Mucosa of gallbladder (tissue), 1 donor: Measurements from ENCODE around the gene TEX19. TPM values are rescaled to one million over a fixed set of nuclear protein-coding genes. Genes with fewer than 3 reads are reported as not detected.
"Not testable (repeated sequence)": the region's sequence is repeated elsewhere in the genome, so short reads cannot be mapped to it uniquely, and the experiment has no call there.

Source experiments
- DNase-seq: peaks from one replicate; pipeline ENCODE4 v3.0.0-alpha.2; 2020; ENCODE audit warnings: low spot score
- total RNA-seq: library from RNA; stranded (reverse); gene quantifications from one replicate; pipeline ENCODE4 v1.2.1, GENCODE V29; 2021
- donor health status: DM: no; HTN: no; CAD: no.

The TEX19 gene
- total RNA-seq, 1 donor from 2014 or later: not detected

DNA sequence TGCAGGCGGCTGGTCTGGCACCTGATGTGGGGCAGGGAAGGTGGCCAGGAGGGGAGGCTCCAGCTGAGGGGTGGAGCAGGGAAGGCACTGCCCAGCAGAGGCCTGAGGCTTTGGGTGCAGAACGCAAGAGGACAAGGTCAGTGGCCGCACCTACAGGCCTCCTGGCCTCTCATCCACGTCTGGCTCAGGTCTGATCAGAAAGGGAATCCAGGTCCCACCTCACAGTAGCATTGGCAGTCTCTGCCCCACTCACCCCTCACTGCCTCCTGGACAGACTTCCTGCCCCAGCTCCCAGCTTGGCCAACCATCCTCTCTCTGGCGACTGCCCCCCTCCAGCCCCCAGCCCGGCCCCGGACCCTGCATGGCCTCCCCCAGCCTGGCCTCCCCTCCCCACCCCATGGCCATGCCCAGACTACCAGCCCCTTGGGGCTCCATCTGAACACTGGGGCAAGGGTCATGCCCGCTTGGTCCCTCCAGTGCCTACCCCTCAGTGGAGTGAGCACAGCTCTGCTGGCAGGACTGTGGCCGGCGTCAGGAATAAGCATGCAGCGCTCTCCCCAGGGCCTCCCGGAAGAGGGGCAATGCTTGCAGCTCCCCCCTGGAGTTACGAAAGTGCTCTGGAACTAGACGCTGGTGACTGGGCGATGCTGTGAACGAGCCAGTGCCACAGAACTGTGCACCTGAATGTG lies 17.1 kb downstream of the TEX19 start:
- no peak for DNase-seq

GRCh38 chr17:82377294-82377693 lies 18.2 kb downstream of the TEX19 start:
- not testable (repeated sequence) for DNase-seq

GRCh38 chr17:82377924-82378740 lies 19.1 kb downstream of the TEX19 start:
- DNase-seq: no peak

DNA sequence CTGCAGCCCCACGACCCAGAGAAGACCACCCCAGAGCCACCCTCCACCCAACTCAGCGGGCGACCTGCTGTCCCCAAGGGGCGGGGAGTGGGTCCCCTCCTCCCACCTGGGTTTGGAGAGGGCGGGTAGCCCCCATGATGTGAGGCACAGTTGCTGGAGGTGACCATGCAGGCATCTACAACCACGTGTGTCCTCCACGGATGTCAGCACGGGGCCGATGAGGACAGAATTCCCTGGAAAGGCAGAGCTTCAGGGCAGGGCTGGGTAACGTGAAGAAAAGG lies 19.6 kb downstream of the TEX19 start:
- DNase-seq: no peak

DNA sequence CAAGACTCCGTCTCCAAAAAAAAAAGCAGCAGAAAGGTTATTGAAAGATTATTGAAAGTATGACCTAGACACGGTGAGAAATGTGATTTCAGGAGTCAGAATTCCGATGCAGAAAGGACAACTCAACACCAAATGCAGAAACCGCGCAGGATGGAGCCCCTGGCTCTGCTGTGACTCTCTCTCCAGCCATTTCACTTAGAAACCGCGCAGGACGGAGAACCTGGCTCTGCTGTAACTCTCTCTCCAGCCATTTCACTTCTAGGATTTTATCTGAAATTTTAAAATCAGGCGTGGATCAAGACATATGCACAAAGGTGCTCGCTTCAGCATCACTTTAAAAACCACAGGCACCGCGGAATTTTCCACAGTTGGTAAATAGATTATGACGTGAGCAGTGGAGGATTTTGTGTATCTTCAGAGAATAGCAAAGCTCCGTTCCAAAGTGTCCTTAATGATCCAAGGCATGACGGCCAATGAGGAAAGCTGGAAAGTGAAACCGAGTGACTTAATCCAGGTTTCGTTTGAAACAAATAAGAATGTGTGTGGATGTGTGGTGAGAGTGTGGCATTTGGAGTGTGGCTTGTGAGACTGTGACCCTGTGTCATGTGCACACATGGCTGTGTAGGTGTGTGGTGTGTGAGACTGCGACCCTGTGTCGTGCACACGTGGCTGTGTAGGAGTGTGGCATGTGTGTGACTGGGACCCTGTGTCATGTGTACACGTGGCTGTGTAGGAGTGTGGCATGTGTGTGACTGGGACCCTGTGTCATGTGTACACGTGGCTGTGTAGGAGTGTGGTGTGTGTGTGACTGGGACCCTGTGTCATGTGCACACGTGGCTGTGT lies 22.0 kb downstream of the TEX19 start:
- DNase-seq: no peak

DNA sequence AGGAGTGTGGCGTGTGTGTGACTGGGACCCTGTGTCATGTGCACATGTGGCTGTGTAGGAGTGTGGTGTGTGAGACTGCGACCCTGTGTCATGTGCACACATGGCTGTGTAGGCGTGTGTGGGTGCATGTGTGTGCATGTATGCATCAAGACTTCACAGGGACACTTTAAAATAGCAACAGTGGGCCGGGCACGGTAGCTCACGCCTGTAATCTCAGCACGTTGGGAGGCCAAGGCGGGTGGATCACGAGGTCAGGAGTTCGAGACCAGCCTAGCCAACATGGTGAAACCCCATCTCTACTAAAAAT lies 22.6 kb downstream of the TEX19 start:
- DNase-seq: not testable (repeated sequence)

DNA sequence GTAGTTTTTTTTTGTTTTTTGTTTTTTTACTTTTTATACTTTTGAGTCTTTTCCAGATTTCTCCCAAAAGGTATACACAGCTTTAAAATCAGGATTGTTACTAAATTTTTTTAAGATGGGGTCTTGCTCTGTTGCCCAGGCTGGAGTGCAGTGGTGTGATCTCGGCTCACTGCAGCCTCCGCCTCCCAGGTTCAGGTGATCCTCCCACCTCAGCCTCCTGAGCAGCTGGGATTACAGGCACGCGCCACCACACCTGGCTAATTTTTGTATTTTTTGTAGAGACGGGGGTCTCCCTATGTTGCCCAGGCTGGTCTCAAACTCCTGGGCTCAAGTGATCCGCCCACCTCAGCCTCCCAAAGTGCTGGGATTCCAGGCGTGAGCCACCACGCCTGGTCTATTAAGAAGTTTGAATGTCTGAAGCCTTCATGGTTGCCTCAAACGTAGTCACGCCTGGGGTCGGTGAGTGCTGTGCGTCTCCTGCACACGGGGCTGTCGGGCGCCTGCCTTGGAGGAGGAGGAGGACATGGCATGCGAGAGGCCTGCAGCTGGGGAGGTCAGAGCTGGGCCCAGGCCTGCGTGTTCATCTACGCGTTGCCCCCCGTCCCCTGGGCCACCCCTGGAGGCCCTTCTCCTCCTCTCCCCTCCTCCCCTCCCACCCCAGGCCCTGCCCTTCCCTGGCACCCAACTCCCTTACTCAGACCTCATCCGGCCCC lies 23.3 kb downstream of the TEX19 start:
- not testable (repeated sequence) for DNase-seq

GRCh38 chr17:82382933-82383255 lies 23.8 kb downstream of the TEX19 start:
- no peak for DNase-seq

- DNase-seq: no peak
Measured at GRCh38 chr17:82383411-82383810, 24.4 kb downstream of the TEX19 start.

DNA sequence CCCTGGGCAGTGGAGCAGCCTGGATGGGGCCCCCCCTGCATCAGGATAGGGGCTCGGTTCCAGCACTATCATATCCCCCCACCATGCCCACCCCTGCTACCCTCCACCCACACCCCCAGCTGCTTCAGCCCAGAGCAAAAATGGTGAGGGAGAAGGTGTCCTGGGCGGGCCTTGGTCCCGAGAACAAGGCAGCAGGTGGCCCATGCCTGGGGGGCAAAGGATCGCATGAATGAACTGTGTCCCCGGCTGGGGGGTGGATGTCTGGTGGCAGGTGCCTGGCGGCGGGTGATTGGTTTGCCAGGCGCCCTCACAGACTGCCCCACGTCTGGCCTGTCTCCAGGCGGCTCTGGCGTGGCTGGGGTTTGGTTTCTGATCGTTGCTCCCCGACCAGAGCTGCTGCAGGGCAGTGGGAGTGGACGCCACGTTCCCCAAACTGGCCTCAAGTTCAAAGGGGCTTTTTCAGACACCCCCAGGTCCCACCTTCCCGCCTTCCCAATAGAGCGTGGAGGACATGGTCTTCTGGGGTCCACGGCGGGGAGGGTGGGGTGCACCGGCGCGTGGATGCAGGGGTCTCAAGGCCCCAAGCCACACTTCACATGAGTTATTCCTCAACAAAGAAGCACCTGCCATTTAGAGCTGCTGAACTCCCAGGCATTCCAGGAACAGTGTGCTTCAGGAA lies 25.1 kb downstream of the TEX19 start:
- DNase-seq: no peak

DNA sequence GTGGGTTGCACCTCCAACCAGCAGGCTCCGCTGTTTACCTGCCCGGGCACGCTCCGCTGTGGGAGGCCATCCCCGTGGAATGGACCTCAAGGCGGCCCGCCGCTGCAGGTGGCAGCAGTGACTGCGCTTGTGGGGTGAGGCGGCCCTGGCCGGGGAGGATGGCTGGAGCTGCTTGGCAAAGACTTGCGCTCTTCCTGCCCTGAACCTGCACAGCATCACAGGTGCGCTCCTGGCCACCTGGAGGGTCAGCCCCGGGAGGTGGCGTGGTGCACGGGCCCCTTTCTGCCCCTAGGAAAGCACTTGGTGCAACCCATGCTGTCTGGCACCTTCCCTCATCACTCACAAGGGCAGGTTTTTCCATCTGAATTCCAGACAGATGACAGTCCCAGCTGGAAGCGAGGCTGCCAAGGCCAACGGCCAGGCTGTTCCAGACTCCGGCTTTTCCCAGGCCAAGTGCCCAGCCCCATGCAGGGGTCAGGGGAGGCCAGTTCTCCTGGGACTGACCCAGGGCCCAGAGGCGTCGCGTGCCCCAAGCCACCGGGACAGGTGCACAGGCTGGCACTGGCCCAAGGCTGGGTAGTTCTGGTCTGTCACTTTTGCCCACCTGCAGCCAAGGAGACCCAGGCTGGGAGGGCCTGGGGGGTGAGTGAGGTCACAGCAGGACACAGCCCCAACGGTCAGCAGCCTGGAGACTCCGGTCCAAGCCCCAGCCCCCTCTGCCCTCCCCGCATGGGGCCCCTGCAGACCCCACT lies 25.9 kb downstream of the TEX19 start:
- peak; percentile 53 for DNase-seq

- no peak for DNase-seq
Measured at GRCh38 chr17:82385559-82386254, 26.7 kb downstream of the TEX19 start.

DNA sequence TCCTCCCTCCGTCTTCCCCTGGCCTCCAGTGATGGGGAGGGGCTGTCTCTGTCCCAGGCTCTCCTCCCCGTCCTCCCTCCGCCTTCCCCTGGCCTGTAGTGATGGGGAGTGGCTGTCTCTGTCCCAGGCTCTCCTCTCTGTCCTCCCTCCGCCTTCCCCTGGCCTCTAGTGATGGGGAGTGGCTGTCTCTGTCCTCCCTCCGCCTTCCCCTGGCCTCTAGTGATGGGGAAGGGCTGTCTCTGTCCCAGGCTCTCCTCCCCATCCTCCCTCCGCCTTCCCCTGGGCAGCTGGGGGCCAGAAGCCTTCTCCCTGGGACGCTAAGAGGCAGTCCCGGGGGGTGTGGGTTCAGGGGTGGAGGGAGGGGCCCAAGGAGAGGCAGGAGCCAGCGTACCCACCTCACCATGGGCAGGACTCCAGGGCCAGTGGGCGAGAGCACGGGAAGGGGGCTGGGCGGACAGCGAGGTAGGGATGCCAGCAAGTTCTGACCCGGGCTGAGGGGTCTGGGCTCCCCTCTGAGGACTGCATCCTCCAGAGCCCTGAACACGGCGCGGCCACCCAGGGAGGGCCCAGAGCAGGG lies 27.3 kb downstream of the TEX19 start:
- no peak for DNase-seq

GRCh38 chr17:82386881-82387704 lies 28.0 kb downstream of the TEX19 start:
- DNase-seq: no peak

DNA sequence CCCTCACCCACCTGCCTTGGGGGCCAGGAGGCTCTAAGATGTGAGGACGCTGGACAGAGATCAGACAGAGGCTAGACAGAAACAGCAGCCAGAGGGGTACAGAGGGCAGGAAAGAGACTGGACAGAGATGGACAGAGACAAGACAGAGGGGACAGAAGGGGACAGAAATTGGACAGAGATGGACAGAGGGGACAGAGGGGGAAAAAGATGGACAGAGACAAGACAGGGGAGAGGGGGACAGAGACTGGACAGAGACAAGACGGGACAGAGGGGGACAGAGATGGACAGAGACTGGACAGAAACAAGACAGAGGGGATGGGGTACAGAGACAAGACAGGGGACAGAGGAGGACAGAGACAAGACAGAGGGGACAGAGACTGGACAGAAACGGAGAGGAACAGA lies 28.7 kb downstream of the TEX19 start:
- no peak for DNase-seq

GRCh38 chr17:82388223-82388921 lies 29.3 kb downstream of the TEX19 start:
- no peak for DNase-seq

GRCh38 chr17:82388922-82389283 lies 29.9 kb downstream of the TEX19 start:
- no peak for DNase-seq

GRCh38 chr17:82389379-82389778 lies 30.3 kb downstream of the TEX19 start:
- DNase-seq: no peak
